Activated naive CD4-positive, alpha-beta T cell treated with anti-CD3 and anti-CD28 coated beads, Interleukin-2, amount 50 U/mL, for 72 hours (primary cell): ENCODE data around the gene MAPK6. TPM values are rescaled to one million over a fixed set of nuclear protein-coding genes. Genes with fewer than 3 reads are reported as not detected.
"Not testable (repeated sequence)": the region's sequence is repeated elsewhere in the genome, so short reads cannot be mapped to it uniquely, and the experiment has no call there.

Experiments used
- ATAC-seq, 2 donors: fragments of 150-1000 bp; cut with Tn5 transposase; 2 replicates each; pipeline ENCODE4 v1.10.0; 2021; ENCODE audit warnings: mild to moderate bottlenecking in 2 of 2, moderate library complexity in 2 of 2
- DNase-seq, 2 donors: peaks; one replicate each; pipeline ENCODE4 v3.0.0; 2021 to 2022; ENCODE audit warnings: low spot score in 2 of 2
- H3K27ac Mint-ChIP-seq, 2 donors: one replicate each; pipeline ENCODE4 v1.8.0; 2022; ENCODE audit warnings: mild to moderate bottlenecking in 2 of 2, mixed read lengths in 2 of 2
- H3K36me3 Mint-ChIP-seq, 2 donors: one replicate each; pipeline ENCODE4 v1.8.0; 2022; ENCODE audit warnings: mixed read lengths in 2 of 2
- H3K9me3 Mint-ChIP-seq, 2 donors: one replicate each; pipeline ENCODE4 v1.8.0; 2022; ENCODE audit warnings: mixed read lengths in 2 of 2
- total RNA-seq, 2 donors: library from RNA; stranded (reverse); gene quantifications; one replicate each; pipeline ENCODE4 v1.2.3, GENCODE V29; 2022

Gene MAPK6
- 10 to 100 TPM; 15.2 to 30.9 TPM for total RNA-seq

GRCh38 chr15:52018693-52019393 is at the start of gene MAPK6:
MAPK6 (plus strand) TSS chr15:52019219; CDS start chr15:52046461, 27,242 bp downstream.
- Mint-ChIP-seq H3K36me3 (peaks cover 11 to 14% of the 10 kb centered on the region in 2 donors), H3K27ac (peak within 1 kb of the TSS; percentile 97 to 98), H3K9me3 (no peaks in the 10 kb centered on the region)
- DNase-seq (peak; percentile 93 to 94), ATAC-seq (peak; percentile 83)

- Mint-ChIP-seq H3K9me3 (peaks cover 4 to 8% of the 10 kb centered on the region in 2 donors), H3K27ac (peak overlapping the region in 1 of 2 donors; percentile 26), H3K36me3 (peaks cover 28 to 42% of the 10 kb centered on the region in 2 donors)
- ATAC-seq, result no peak
- DNase-seq, result no peak
Measured at GRCh38 chr15:51969728-51970127, 49.3 kb upstream of the MAPK6 start.

- H3K36me3 Mint-ChIP-seq, result peaks cover 28 to 42% of the 10 kb centered on the region in 2 donors
- no peak for ATAC-seq
- peaks cover 4 to 8% of the 10 kb centered on the region in 2 donors for H3K9me3 Mint-ChIP-seq
- peak overlapping the region; percentile 98 to 100 for H3K27ac Mint-ChIP-seq
- no peak for DNase-seq
Measured at GRCh38 chr15:51970132-51970817, 48.7 kb upstream of the MAPK6 start.

GRCh38 chr15:51971032-51971374 is 48.0 kb upstream of the MAPK6 start:
- peaks cover 4 to 8% of the 10 kb centered on the region in 2 donors for H3K9me3 Mint-ChIP-seq
- no peak for DNase-seq
- peak; percentile 9 to 10 for ATAC-seq
- peak overlapping the region; percentile 98 to 100 for H3K27ac Mint-ChIP-seq
- H3K36me3 Mint-ChIP-seq, result peaks cover 23 to 36% of the 10 kb centered on the region in 2 donors

- DNase-seq (peak; percentile 85 to 87), ATAC-seq (peak; percentile 85 to 92)
- H3K27ac Mint-ChIP-seq, result peak within 1 kb of the TSS; percentile 98 to 100
- peaks cover 4 to 8% of the 10 kb centered on the region in 2 donors for H3K9me3 Mint-ChIP-seq
- peaks cover 18 to 30% of the 10 kb centered on the region in 2 donors for H3K36me3 Mint-ChIP-seq
Measured at GRCh38 chr15:51971375-51972133, 47.5 kb upstream of the MAPK6 start, which contains the start of gene LEO1. LEO1 (minus strand) TSS chr15:51971778; CDS start chr15:51971745, 33 bp downstream.

GRCh38 chr15:51973220-51973619 is 45.8 kb upstream of the MAPK6 start:
- peaks cover 12 to 13% of the 10 kb centered on the region in 2 donors for H3K36me3 Mint-ChIP-seq
- DNase-seq (no peak), ATAC-seq (no peak)
- H3K9me3 Mint-ChIP-seq, result no peaks in the 10 kb centered on the region
- no peak overlapping the region for H3K27ac Mint-ChIP-seq

GRCh38 chr15:51973775-51974174 is 45.2 kb upstream of the MAPK6 start:
- H3K9me3 Mint-ChIP-seq, result no peaks in the 10 kb centered on the region
- no peak overlapping the region for H3K27ac Mint-ChIP-seq
- peaks cover 12% of the 10 kb centered on the region in 2 donors for H3K36me3 Mint-ChIP-seq
- ATAC-seq, result no peak
- DNase-seq, result no peak

- DNase-seq (peak; percentile 29 to 57), ATAC-seq (peak; percentile 93 to 96)
- Mint-ChIP-seq H3K9me3 (no peaks in the 10 kb centered on the region), H3K27ac (peak overlapping the region; percentile 31 to 82), H3K36me3 (no peaks in the 10 kb centered on the region)
Measured at GRCh38 chr15:51982013-51982769, 36.8 kb upstream of the MAPK6 start.

- Mint-ChIP-seq H3K27ac (peak overlapping the region in 1 of 2 donors; percentile 82), H3K9me3 (no peaks in the 10 kb centered on the region), H3K36me3 (no peaks in the 10 kb centered on the region)
- DNase-seq (no peak), ATAC-seq (no peak)
Measured at GRCh38 chr15:51982770-51983103, 36.3 kb upstream of the MAPK6 start.

- Mint-ChIP-seq H3K9me3 (no peaks in the 10 kb centered on the region), H3K27ac (no peak overlapping the region), H3K36me3 (no peaks in the 10 kb centered on the region)
- DNase-seq (no peak), ATAC-seq (no peak)
Measured at GRCh38 chr15:51991141-51991540, 27.9 kb upstream of the MAPK6 start.

- Mint-ChIP-seq H3K9me3 (no peaks in the 10 kb centered on the region), H3K27ac (no peak overlapping the region), H3K36me3 (no peaks in the 10 kb centered on the region)
- ATAC-seq, result no peak
- no peak for DNase-seq
Measured at GRCh38 chr15:51992953-51993352, 26.1 kb upstream of the MAPK6 start.

GRCh38 chr15:52002351-52002750 is 16.7 kb upstream of the MAPK6 start:
- ATAC-seq (no peak), DNase-seq (no peak)
- Mint-ChIP-seq H3K36me3 (peaks cover 0 to 6% of the 10 kb centered on the region in 2 donors), H3K9me3 (peaks cover 0 to 8% of the 10 kb centered on the region in 2 donors), H3K27ac (no peak overlapping the region)

- DNase-seq, H3K27ac Mint-ChIP-seq, H3K36me3 Mint-ChIP-seq, ATAC-seq, H3K9me3 Mint-ChIP-seq: not testable (repeated sequence)
Measured at GRCh38 chr15:52003089-52003488, 15.9 kb upstream of the MAPK6 start.

GRCh38 chr15:52003710-52004109 is 15.3 kb upstream of the MAPK6 start:
- H3K36me3 Mint-ChIP-seq, result peaks cover 0 to 6% of the 10 kb centered on the region in 2 donors
- no peak overlapping the region for H3K27ac Mint-ChIP-seq
- ATAC-seq (no peak), DNase-seq (no peak)
- peaks cover 0 to 8% of the 10 kb centered on the region in 2 donors for H3K9me3 Mint-ChIP-seq

GRCh38 chr15:52004806-52005205 is 14.2 kb upstream of the MAPK6 start:
- ATAC-seq, result no peak
- Mint-ChIP-seq H3K36me3 (peaks cover 0 to 6% of the 10 kb centered on the region in 2 donors), H3K27ac (no peak overlapping the region), H3K9me3 (peaks cover 0 to 8% of the 10 kb centered on the region in 2 donors)
- DNase-seq, result no peak
